Smooth muscle cell (in vitro differentiated cells): Measurements from ENCODE around the gene SGSM1. TPM values are rescaled to one million over a fixed set of nuclear protein-coding genes. Genes with fewer than 3 reads are reported as not detected.

ENCODE experiments used
- DNase-seq: peaks from one replicate; lab custom pipeline; 2025; ENCODE audit not compliant: unreplicated experiment; lab: John Stamatoyannopoulos, UW
- H2AFZ ChIP-seq: fragments of 200-600 bp; sonication (generic); 2 replicates; pipeline ENCODE4 v1.6.0; 2016; ENCODE audit warnings: antibody characterized with exemption, low read depth, mild to moderate bottlenecking
- H3F3A ChIP-seq: fragments of 200-600 bp; sonication (generic); 2 replicates; pipeline ENCODE4 v1.6.0; 2017; ENCODE audit warnings: antibody characterized with exemption, low read depth
- H3K27ac ChIP-seq: fragments of 200-600 bp; sonication (generic); 2 replicates; pipeline ENCODE4 v1.5.1; 2016; ENCODE audit warnings: low read depth, mild to moderate bottlenecking
- H3K27me3 ChIP-seq: fragments of 200-600 bp; sonication (generic); 2 replicates; pipeline ENCODE4 v1.6.1; 2016; ENCODE audit warnings: low read depth, mild to moderate bottlenecking
- H3K36me3 ChIP-seq: fragments of 200-600 bp; sonication (generic); 2 replicates; pipeline ENCODE4 v1.5.1; 2016; ENCODE audit warnings: low read depth
- H3K4me1 ChIP-seq: fragments of 200-600 bp; sonication (generic); 2 replicates; pipeline ENCODE4 v1.5.1; 2016; ENCODE audit warnings: low read depth
- H3K4me2 ChIP-seq: fragments of 200-600 bp; sonication (generic); 2 replicates; pipeline ENCODE4 v1.6.0; 2016; ENCODE audit warnings: mild to moderate bottlenecking
- H3K4me3 ChIP-seq: fragments of 200-600 bp; sonication (generic); 2 replicates; pipeline ENCODE4 v1.5.1; 2016; ENCODE audit warnings: mild to moderate bottlenecking
- H3K79me2 ChIP-seq: fragments of 200-600 bp; sonication (generic); 2 replicates; pipeline ENCODE4 v1.6.0; 2016; ENCODE audit warnings: low read depth, mild to moderate bottlenecking
- H3K9ac ChIP-seq: fragments of 200-600 bp; sonication (generic); 2 replicates; pipeline ENCODE4 v1.6.0; 2016; ENCODE audit warnings: low read depth
- H3K9me3 ChIP-seq: fragments of 200-600 bp; sonication (generic); replicated peaks from 2 replicates; pipeline ENCODE4 v1.5.1; 2016; ENCODE audit warnings: low read depth
- H4K20me1 ChIP-seq: fragments of 200-600 bp; sonication (generic); 2 replicates; pipeline ENCODE4 v1.6.0; 2016; ENCODE audit warnings: low read depth
- WGBS: methylation state at CpG from one replicate; pipeline ENCODE4 v1.1.7; 2016; ENCODE audit warnings: low lambda C conversion rate; 5-methylcytosine and 5-hydroxymethylcytosine counted together
- polyA plus RNA-seq: library from polyadenylated mRNA; unstranded; fragments of >200 nt; fragmentation: Nextera tagmentation; extraction: Ambion mirVana; gene quantifications from 2 replicates; pipeline ENCODE4 v1.2.1, GENCODE V29; 2016
- total RNA-seq: library from RNA; depleted of rRNA; stranded (reverse); fragments of >200 nt; gene quantifications from 2 replicates; pipeline ENCODE4 v1.2.3, GENCODE V29; 2014
- TF ChIP-seq, protein P1 (sequence below): fragments of 200-600 bp; sonication (generic); IDR thresholded peaks from 2 replicates; pipeline ENCODE4 v1.5.1; 2017; ENCODE audit warnings: borderline replicate concordance, mild to moderate bottlenecking, antibody characterized with exemption; ENCODE audit not compliant: insufficient read depth, poor library complexity, severe bottlenecking

The SGSM1 gene
- total and polyA plus RNA-seq, 2 experiments from 2014 or later, result 0.18 TPM; not detected in 1

- no peaks in the 10 kb centered on the region for H4K20me1 ChIP-seq
- no peaks in the 10 kb centered on the region for H3K4me1 ChIP-seq
- DNase-seq, result no peak
- H3K27ac ChIP-seq, result no peak overlapping the region
- no peaks in the 10 kb centered on the region for H3K9me3 ChIP-seq
- TF ChIP-seq, protein P1, sequence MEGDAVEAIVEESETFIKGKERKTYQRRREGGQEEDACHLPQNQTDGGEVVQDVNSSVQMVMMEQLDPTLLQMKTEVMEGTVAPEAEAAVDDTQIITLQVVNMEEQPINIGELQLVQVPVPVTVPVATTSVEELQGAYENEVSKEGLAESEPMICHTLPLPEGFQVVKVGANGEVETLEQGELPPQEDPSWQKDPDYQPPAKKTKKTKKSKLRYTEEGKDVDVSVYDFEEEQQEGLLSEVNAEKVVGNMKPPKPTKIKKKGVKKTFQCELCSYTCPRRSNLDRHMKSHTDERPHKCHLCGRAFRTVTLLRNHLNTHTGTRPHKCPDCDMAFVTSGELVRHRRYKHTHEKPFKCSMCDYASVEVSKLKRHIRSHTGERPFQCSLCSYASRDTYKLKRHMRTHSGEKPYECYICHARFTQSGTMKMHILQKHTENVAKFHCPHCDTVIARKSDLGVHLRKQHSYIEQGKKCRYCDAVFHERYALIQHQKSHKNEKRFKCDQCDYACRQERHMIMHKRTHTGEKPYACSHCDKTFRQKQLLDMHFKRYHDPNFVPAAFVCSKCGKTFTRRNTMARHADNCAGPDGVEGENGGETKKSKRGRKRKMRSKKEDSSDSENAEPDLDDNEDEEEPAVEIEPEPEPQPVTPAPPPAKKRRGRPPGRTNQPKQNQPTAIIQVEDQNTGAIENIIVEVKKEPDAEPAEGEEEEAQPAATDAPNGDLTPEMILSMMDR, result no peak
- H3K27me3 ChIP-seq, result no peaks in the 10 kb centered on the region
- H3K79me2 ChIP-seq, result no peaks in the 10 kb centered on the region
- no peak overlapping the region for H3K4me2 ChIP-seq
- no peaks in the 10 kb centered on the region for H3F3A ChIP-seq
- no peak overlapping the region for H3K9ac ChIP-seq
- WGBS, result 83% methylated on average over 7 of the region's 7 CpGs
- no peaks in the 10 kb centered on the region for H3K36me3 ChIP-seq
- no peak overlapping the region for H3K4me3 ChIP-seq
- no peak overlapping the region for H2AFZ ChIP-seq
Observed at GRCh38 chr22:24760708-24761306, 45.2 kb upstream of the SGSM1 start.

- Histone ChIP-seq H3K4me1 (no peaks in the 10 kb centered on the region), H3K9ac (no peak overlapping the region), H3K9me3 (no peaks in the 10 kb centered on the region), H2AFZ (no peak overlapping the region), H3K27ac (no peak overlapping the region), H3K4me3 (no peak overlapping the region), H3F3A (no peaks in the 10 kb centered on the region), H4K20me1 (no peaks in the 10 kb centered on the region), H3K27me3 (no peaks in the 10 kb centered on the region), H3K79me2 (no peaks in the 10 kb centered on the region), H3K36me3 (no peaks in the 10 kb centered on the region), H3K4me2 (no peak overlapping the region)
- TF ChIP-seq, protein P1, result no peak
- WGBS, result 94% methylated on average over 10 of the region's 10 CpGs
- no peak for DNase-seq
Observed at GRCh38 chr22:24761888-24762675, 43.9 kb upstream of the SGSM1 start.

GRCh38 chr22:24763872-24764485 is 42.0 kb upstream of the SGSM1 start:
- Histone ChIP-seq H3K9ac (no peak overlapping the region), H4K20me1 (no peaks in the 10 kb centered on the region), H3K79me2 (no peaks in the 10 kb centered on the region), H3K9me3 (no peaks in the 10 kb centered on the region), H2AFZ (no peak overlapping the region), H3K27me3 (no peaks in the 10 kb centered on the region), H3K4me1 (no peaks in the 10 kb centered on the region), H3K4me3 (no peak overlapping the region), H3K27ac (no peak overlapping the region), H3K4me2 (no peak overlapping the region), H3K36me3 (no peaks in the 10 kb centered on the region), H3F3A (no peaks in the 10 kb centered on the region)
- WGBS, result 91% methylated on average over 38 of the region's 38 CpGs
- DNase-seq, result no peak
- TF ChIP-seq, protein P1, result no peak
